HepG2 (cell line): ENCODE results near the gene DDX20. TPM values are rescaled to one million over a fixed set of nuclear protein-coding genes. Genes with fewer than 3 reads are reported as not detected.

Experiments used
- ATAC-seq: fragments of 200-7000 bp; cut with Tn5 transposase; 3 replicates; pipeline ENCODE4 v1.9.1; 2020; ENCODE audit warnings: mild to moderate bottlenecking, moderate library complexity
- BruUV-seq: library from RNA; stranded (reverse); fragments of 400-500 nt; replicated peaks from 2 replicates; lab custom pipeline; 2021; lab: Mats Ljungman, UMichigan
- CTCF ChIA-PET: fragments of 300-600 bp; formaldehyde crosslinking; extraction: SDS; loops from one replicate; lab custom pipeline; 2021; ENCODE audit warnings: low total read pairs, inconsistent platforms, low intra/inter-chr PET ratio; lab: Yijun Ruan, JAX
- POLR2A ChIA-PET: fragments of 350-600 bp; sonication (Branson Sonifier 250); formaldehyde crosslinking; loops from one replicate; lab custom pipeline; 2020; ENCODE audit warnings: antibody characterized with exemption, inconsistent platforms; lab: Yijun Ruan, JAX
- DNase-seq: peaks from one replicate; pipeline ENCODE4 v3.0.0-alpha.2; 2015; ENCODE audit warnings: low spot score
- FAIRE-seq: peaks from 3 replicates; lab custom pipeline; 2011; peaks lifted over from hg19 to GRCh38; lab: Jason Lieb, UNC
- H2AFZ ChIP-seq: one replicate; pipeline ENCODE4 v1.6.1; 2011; ENCODE audit warnings: low read length, inconsistent platforms
- H3K27ac ChIP-seq: fragments of 300-600 bp; 3 replicates; pipeline ENCODE4 v1.8.0; 2011; ENCODE audit warnings: mixed run types, mild to moderate bottlenecking, mixed read lengths, low read length, inconsistent platforms; ENCODE audit not compliant: insufficient read depth; ENCODE audit errors: extremely low read length
- H3K27me3 ChIP-seq, 2 experiments: fragments of 200-600 bp in 1 of 2; 2 replicates in 1 of 2; 3 replicates in 1 of 2; pipeline versions ENCODE4 v1.6.0 to v1.8.0; 2011; ENCODE audit warnings: low read length in 2 of 2, mild to moderate bottlenecking in 2 of 2, moderate library complexity in 2 of 2, inconsistent platforms in 1 of 2; ENCODE audit not compliant: insufficient read depth in 2 of 2, control insufficient read depth in 1 of 2
- H3K36me3 ChIP-seq, 2 experiments: fragments of 200-600 bp in 1 of 2; replicated peaks in 1 of 2; 2 replicates in 1 of 2; 3 replicates in 1 of 2; pipeline versions ENCODE4 v1.5.1 to v1.8.0; 2011; ENCODE audit warnings: low read length in 2 of 2, inconsistent platforms in 1 of 2; ENCODE audit not compliant: insufficient read depth in 2 of 2, control insufficient read depth in 1 of 2
- H3K4me1 ChIP-seq: 2 replicates; pipeline ENCODE4 v1.5.1; 2012; ENCODE audit warnings: low read length, inconsistent platforms; ENCODE audit not compliant: insufficient read depth
- H3K4me2 ChIP-seq: 2 replicates; pipeline ENCODE4 v1.6.0; 2011; ENCODE audit warnings: low read depth, low read length, inconsistent platforms
- H3K4me3 ChIP-seq, 3 experiments: fragments of 200-600 bp in 1 of 3; sonication (generic), shearing (Covaris generic) in 1 of 3; replicated peaks in 1 of 3; 2 replicates each; pipeline ENCODE4 v1.5.1; 2011 to 2016; ENCODE audit warnings: low read length in 3 of 3, inconsistent platforms in 2 of 3, low read depth in 2 of 3, mild to moderate bottlenecking in 2 of 3, control low read depth in 1 of 3, mixed read lengths in 1 of 3; ENCODE audit not compliant: insufficient read depth in 1 of 3
- H3K79me2 ChIP-seq: one replicate; pipeline ENCODE4 v1.6.1; 2011; ENCODE audit warnings: low read length, inconsistent platforms; ENCODE audit not compliant: insufficient read depth
- H3K9ac ChIP-seq: 2 replicates; pipeline ENCODE4 v1.6.0; 2011; ENCODE audit warnings: mild to moderate bottlenecking, low read depth, low read length, inconsistent platforms; ENCODE audit not compliant: insufficient read depth
- H3K9me3 ChIP-seq: 2 replicates; pipeline ENCODE4 v1.5.1; 2012; ENCODE audit warnings: mild to moderate bottlenecking, low read length
- H4K20me1 ChIP-seq: 2 replicates; pipeline ENCODE4 v1.6.0; 2011; ENCODE audit warnings: inconsistent platforms, mild to moderate bottlenecking, low read length, moderate library complexity; ENCODE audit not compliant: insufficient read depth
- PLRG1 ChIP-seq: fragments of 450-650 bp; conservative IDR thresholded peaks from 2 replicates; pipeline ENCODE4 v1.6.1; 2016
- SMC3 ChIP-seq: IDR thresholded peaks from 2 replicates; pipeline ENCODE4 v1.6.1; 2011; ENCODE audit warnings: low read length, improper control_type of control experiment
- YEATS4 ChIP-seq: sonication (generic); formaldehyde crosslinking; IDR thresholded peaks from 2 replicates; pipeline ENCODE4 v1.4.0; 2020; ENCODE audit warnings: missing genetic modification reagents, borderline replicate concordance
- ZNF329 ChIP-seq: sonication (generic); formaldehyde crosslinking; IDR thresholded peaks from 2 replicates; pipeline ENCODE4 v1.9.0; 2021; ENCODE audit warnings: low read depth, mild to moderate bottlenecking, missing genetic modification reagents
- ZNF652 ChIP-seq: IDR thresholded peaks from 2 replicates; pipeline ENCODE4 v1.6.1; 2016; ENCODE audit warnings: low read depth, borderline replicate concordance
- WGBS: methylation state at CpG from one replicate; pipeline ENCODE4 v1.1.6; 2017; ENCODE audit warnings: low lambda C conversion rate; 5-methylcytosine and 5-hydroxymethylcytosine counted together
- in situ Hi-C: cut with HindIII; loops from 2 replicates; pipeline ENCODE4 v1.10.0; 2017; ENCODE audit warnings: low pct_unique_long_range_greater_than_20kb; ENCODE audit not compliant: extremely low pct_ligation_motif_present
- intact Hi-C: fragments of 100-400 bp; cut with micrococcal nuclease; formaldehyde crosslinking; loops from one replicate; pipeline ENCODE4 v1.10.0; 2022; ENCODE audit not compliant: unreplicated experiment
- polyA plus RNA-seq, 8 experiments: library from polyadenylated mRNA; depleted of rRNA in 3 of 8; stranded (reverse) in 7 of 8; unstranded in 1 of 8; fragments of >200 nt; fragmentation: Illumina TruSeq in 4 of 8; extraction: Trizol in 4 of 8; gene quantifications; 2 replicates each; pipeline versions ENCODE4 v1.2.1 to v1.2.3, GENCODE V29; 2011 to 2016; ENCODE audit warnings: low read depth in 4 of 8, missing spikeins in 1 of 8, mixed read lengths in 1 of 8; ENCODE audit not compliant: insufficient read depth in 1 of 8
- total RNA-seq, 5 experiments: library from RNA; depleted of rRNA; stranded (reverse); fragments of >200 nt; fragmentation: Illumina TruSeq; extraction: Trizol; gene quantifications; 2 replicates each; pipeline ENCODE4 v1.2.3, GENCODE V29; 2016; ENCODE audit warnings: low read depth in 1 of 5
- TF ChIP-seq, protein P1 (sequence below): sonication (generic); formaldehyde crosslinking; IDR thresholded peaks from 2 replicates; pipeline ENCODE4 v1.5.1; 2020; ENCODE audit warnings: mild to moderate bottlenecking, missing genetic modification reagents, moderate library complexity

DDX20 gene
- total and polyA plus RNA-seq, 2 of the 13 experiments (the other 11 are each of a cell fraction or from before 2014, with no cell fraction given): 4.0 to 14.3 TPM

DNA sequence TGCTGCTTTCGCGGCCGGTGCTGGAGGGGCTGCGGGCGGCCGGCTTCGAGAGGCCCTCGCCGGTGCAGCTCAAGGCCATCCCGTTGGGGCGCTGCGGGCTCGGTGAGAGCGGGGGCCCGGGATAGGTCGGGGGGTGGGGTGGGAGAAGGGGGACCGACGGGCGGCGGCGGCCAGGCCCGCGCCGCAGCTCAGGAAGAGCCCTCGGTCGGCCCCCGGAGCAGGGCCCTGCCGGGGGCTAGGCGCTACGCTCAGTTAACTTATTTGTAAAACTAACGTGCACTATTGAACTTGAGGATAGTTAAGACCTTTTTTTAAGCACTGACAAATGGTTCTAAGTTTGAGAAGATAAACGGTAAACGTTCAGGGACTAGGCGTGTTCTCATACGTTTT lies 418 bp downstream of the DDX20 start (continued):
- TF ChIP-seq YEATS4 (CRISPR knock-in tag): no peak
- TF ChIP-seq, protein P1, sequence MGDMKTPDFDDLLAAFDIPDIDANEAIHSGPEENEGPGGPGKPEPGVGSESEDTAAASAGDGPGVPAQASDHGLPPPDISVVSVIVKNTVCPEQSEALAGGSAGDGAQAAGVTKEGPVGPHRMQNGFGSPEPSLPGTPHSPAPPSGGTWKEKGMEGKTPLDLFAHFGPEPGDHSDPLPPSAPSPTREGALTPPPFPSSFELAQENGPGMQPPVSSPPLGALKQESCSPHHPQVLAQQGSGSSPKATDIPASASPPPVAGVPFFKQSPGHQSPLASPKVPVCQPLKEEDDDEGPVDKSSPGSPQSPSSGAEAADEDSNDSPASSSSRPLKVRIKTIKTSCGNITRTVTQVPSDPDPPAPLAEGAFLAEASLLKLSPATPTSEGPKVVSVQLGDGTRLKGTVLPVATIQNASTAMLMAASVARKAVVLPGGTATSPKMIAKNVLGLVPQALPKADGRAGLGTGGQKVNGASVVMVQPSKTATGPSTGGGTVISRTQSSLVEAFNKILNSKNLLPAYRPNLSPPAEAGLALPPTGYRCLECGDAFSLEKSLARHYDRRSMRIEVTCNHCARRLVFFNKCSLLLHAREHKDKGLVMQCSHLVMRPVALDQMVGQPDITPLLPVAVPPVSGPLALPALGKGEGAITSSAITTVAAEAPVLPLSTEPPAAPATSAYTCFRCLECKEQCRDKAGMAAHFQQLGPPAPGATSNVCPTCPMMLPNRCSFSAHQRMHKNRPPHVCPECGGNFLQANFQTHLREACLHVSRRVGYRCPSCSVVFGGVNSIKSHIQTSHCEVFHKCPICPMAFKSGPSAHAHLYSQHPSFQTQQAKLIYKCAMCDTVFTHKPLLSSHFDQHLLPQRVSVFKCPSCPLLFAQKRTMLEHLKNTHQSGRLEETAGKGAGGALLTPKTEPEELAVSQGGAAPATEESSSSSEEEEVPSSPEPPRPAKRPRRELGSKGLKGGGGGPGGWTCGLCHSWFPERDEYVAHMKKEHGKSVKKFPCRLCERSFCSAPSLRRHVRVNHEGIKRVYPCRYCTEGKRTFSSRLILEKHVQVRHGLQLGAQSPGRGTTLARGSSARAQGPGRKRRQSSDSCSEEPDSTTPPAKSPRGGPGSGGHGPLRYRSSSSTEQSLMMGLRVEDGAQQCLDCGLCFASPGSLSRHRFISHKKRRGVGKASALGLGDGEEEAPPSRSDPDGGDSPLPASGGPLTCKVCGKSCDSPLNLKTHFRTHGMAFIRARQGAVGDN (CRISPR knock-in tag): no peak; the same call in 1 of the 2 replicates

DNA sequence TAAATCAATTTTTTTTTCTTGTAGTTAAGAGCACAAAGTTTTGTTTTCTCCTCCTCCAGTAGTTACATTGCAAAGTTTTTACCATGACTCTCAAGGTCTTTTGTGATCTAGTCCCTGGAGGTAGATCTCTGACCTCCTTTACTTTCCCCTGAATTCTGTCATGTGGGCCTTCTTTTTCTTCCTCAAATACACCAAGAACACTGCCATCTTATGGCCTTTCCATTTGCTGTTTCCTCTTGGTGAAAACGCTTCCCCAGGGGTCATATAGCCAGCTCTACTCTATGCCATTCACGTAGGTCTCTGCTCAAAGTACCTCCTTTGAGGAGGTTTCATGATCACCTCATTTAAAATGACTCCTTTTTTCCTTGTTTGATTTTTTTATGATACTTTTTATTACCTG lies 2.7 kb downstream of the DDX20 start:
- no peak overlapping the region for H2AFZ ChIP-seq
- no peaks in the 10 kb centered on the region; a peak in 1 of 5 replicates for H3K27me3 ChIP-seq
- TF ChIP-seq ZNF652: no peak
- TF ChIP-seq SMC3: peak; percentile 17; the same call in 1 of the 2 replicates
- no peak for TF ChIP-seq ZNF329 (CRISPR knock-in tag)
- TF ChIP-seq PLRG1: no peak
- H3K36me3 ChIP-seq: peaks cover 0 to 35% of the 10 kb centered on the region in 2 experiments; a peak in 4 of 5 replicates
- no peak overlapping the region for H3K9ac ChIP-seq
- no peaks in the 10 kb centered on the region for H4K20me1 ChIP-seq
- no peak overlapping the region for H3K4me2 ChIP-seq
- WGBS: 91% methylated on average over 2 of the region's 2 CpGs
- DNase-seq (no peak), FAIRE-seq (no peak), ATAC-seq (no peak)
- ChIA-PET POLR2A (no interaction called here), CTCF (no interaction called here)
- in situ Hi-C loops: loop anchor here (5.0 kb wide), 1 partner anchor 36 kb away; no protein-coding TSS in a partner anchor
- intact Hi-C loops: no loop called here
- H3K4me1 ChIP-seq: peaks cover 46% of the 10 kb centered on the region
- H3K79me2 ChIP-seq: peaks cover 23% of the 10 kb centered on the region
- no peak overlapping the region for H3K4me3 ChIP-seq
- no TSS peak for BruUV-seq
- no peaks in the 10 kb centered on the region for H3K9me3 ChIP-seq
- no peak overlapping the region for H3K27ac ChIP-seq
